T47D (cell line): ENCODE measurements around the gene BRD7.

Experiments used
- DNase-seq, 2 experiments: peaks; one replicate each; pipeline versions ENCODE4 v3.0.0 to v3.0.0-alpha.2; 2011 to 2012; ENCODE audit warnings: low read depth in 1 of 2, low spot score in 1 of 2
- JUND ChIP-seq: IDR thresholded peaks from 2 replicates; pipeline ENCODE4 v1.6.1; 2012; ENCODE audit warnings: low read depth
- in situ Hi-C: cut with HindIII; loops from 2 replicates; pipeline ENCODE4 v1.10.0; 2016; ENCODE audit warnings: low sequenced_read_pairs, low pct_unique_long_range_greater_than_20kb

Gene BRD7

GRCh38 chr16:50316848-50317630 is 51.7 kb downstream of the BRD7 start:
- TF ChIP-seq JUND = no peak
- in situ Hi-C loops = no loop called here
- DNase-seq = no peak

- TF ChIP-seq JUND = no peak
- in situ Hi-C loops = no loop called here
- no peak for DNase-seq
Observed at GRCh38 chr16:50316102-50316847, 52.5 kb downstream of the BRD7 start.

- TF ChIP-seq JUND = no peak
- in situ Hi-C loops = no loop called here
- DNase-seq = no peak
Observed at GRCh38 chr16:50315346-50315997, 53.3 kb downstream of the BRD7 start.

- no peak for DNase-seq
- in situ Hi-C loops = no loop called here
- no peak for TF ChIP-seq JUND
Observed at GRCh38 chr16:50314665-50315064, 54.1 kb downstream of the BRD7 start.

- in situ Hi-C loops = no loop called here
- DNase-seq = no peak
- TF ChIP-seq JUND = no peak
Observed at GRCh38 chr16:50313596-50314478, 55.0 kb downstream of the BRD7 start.

GRCh38 chr16:50311891-50312501 is 56.8 kb downstream of the BRD7 start:
- in situ Hi-C loops = no loop called here
- DNase-seq = no peak
- TF ChIP-seq JUND = no peak

- in situ Hi-C loops = no loop called here
- TF ChIP-seq JUND = no peak
Observed at GRCh38 chr16:50311134-50311528, 57.7 kb downstream of the BRD7 start.

GRCh38 chr16:50310308-50311133 is 58.3 kb downstream of the BRD7 start:
- TF ChIP-seq JUND = no peak
- in situ Hi-C loops = no loop called here
- DNase-seq = no peak

More at GRCh38 chr16:50311134-50311528, 57.7 kb downstream of the BRD7 start:
- DNase-seq = no peak

GRCh38 chr16:50309527-50310307 is 59.1 kb downstream of the BRD7 start:
- no peak for TF ChIP-seq JUND
- in situ Hi-C loops = no loop called here
- no peak for DNase-seq

GRCh38 chr16:50309156-50309526 is 59.6 kb downstream of the BRD7 start:
- in situ Hi-C loops = no loop called here
- no peak for TF ChIP-seq JUND
- no peak for DNase-seq
